Testis (tissue), 2 donors: ENCODE results near the gene ETS1.

Experiments used
- POLR2A ChIP-seq: fragments of 450-650 bp; IDR thresholded peaks from one replicate; pipeline ENCODE4 v1.6.1; 2017; ENCODE audit warnings: antibody characterized with exemption, mild to moderate bottlenecking, moderate library complexity
- TF ChIP-seq, protein P1 (sequence below), 3 experiments: fragments of 450-650 bp in 2 of 3; fragments of 200-600 bp in 1 of 3; sonication (generic) in 1 of 3; IDR thresholded peaks; one replicate each; pipeline ENCODE4 v1.5.1; 2016 to 2019; ENCODE audit warnings: antibody characterized with exemption in 3 of 3, mild to moderate bottlenecking in 2 of 3, moderate library complexity in 1 of 3

DNA sequence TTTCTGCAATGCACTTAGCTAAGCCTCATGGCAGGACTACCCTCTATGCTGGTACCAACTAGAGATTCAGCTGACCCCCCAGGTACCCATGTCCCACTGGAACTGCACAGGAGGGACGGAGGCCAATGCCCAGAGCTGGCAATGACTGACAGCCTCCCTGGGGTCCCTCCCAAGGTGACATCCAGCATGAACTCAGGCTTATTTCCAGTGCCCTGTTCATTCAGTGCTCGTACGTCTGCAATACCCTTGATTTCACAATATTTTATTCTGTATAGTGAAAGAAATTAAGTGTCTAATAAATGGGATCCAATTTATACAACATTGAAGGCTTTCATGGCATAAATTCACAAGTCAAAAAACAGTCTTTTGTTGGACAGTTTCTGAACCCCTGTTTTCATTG, 20.2 kb downstream of the ETS1 start:
- no peak for TF ChIP-seq POLR2A
- TF ChIP-seq, protein P1, sequence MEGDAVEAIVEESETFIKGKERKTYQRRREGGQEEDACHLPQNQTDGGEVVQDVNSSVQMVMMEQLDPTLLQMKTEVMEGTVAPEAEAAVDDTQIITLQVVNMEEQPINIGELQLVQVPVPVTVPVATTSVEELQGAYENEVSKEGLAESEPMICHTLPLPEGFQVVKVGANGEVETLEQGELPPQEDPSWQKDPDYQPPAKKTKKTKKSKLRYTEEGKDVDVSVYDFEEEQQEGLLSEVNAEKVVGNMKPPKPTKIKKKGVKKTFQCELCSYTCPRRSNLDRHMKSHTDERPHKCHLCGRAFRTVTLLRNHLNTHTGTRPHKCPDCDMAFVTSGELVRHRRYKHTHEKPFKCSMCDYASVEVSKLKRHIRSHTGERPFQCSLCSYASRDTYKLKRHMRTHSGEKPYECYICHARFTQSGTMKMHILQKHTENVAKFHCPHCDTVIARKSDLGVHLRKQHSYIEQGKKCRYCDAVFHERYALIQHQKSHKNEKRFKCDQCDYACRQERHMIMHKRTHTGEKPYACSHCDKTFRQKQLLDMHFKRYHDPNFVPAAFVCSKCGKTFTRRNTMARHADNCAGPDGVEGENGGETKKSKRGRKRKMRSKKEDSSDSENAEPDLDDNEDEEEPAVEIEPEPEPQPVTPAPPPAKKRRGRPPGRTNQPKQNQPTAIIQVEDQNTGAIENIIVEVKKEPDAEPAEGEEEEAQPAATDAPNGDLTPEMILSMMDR (IDR thresholded peaks at IDR 0.05) = no peak
